Fibroblast of villous mesenchyme (primary cell): ENCODE measurements around the gene LTK. TPM values are rescaled to one million over a fixed set of nuclear protein-coding genes. Genes with fewer than 3 reads are reported as not detected.

ENCODE experiments used
- DNase-seq: peaks from one replicate; pipeline ENCODE4 v3.0.0-alpha.2; 2010; ENCODE audit warnings: low read depth
- H3K4me3 ChIP-seq: 2 replicates; pipeline ENCODE4 v1.5.1; 2011; ENCODE audit warnings: low read depth, mild to moderate bottlenecking, low read length
- CTCF ChIP-seq: IDR thresholded peaks from 2 replicates; pipeline ENCODE4 v1.5.1; 2012; ENCODE audit warnings: low read depth, mild to moderate bottlenecking, low read length; ENCODE audit not compliant: insufficient read depth
- total RNA-seq: library from RNA; depleted of rRNA; stranded (reverse); fragments of >200 nt; gene quantifications from 2 replicates; pipeline ENCODE4 v1.2.3, GENCODE V29; 2012

LTK gene
- total RNA-seq, 1 donor, result 0.86 TPM

GRCh38 chr15:41558400-41559238 is 45.0 kb upstream of the LTK start, which contains the start of gene TYRO3:
TSS of gene TYRO3 (plus strand) at chr15:41559212. CDS start at chr15:41559258, 46 bp downstream.
- TF ChIP-seq CTCF, result no peak
- peak; percentile 53 for DNase-seq
- peak within 1 kb of the TSS; percentile 70 for H3K4me3 ChIP-seq

- peak overlapping the region; percentile 70 for H3K4me3 ChIP-seq
- peak; percentile 98 for TF ChIP-seq CTCF
- DNase-seq, result peak; percentile 87
Observed at GRCh38 chr15:41557673-41558399, 44.2 kb upstream of the LTK start.

GRCh38 chr15:41556677-41557076 is 43.0 kb upstream of the LTK start:
- no peak for TF ChIP-seq CTCF
- no peak overlapping the region for H3K4me3 ChIP-seq
- DNase-seq, result no peak

GRCh38 chr15:41554915-41555314 is 41.3 kb upstream of the LTK start:
- H3K4me3 ChIP-seq, result no peak overlapping the region
- TF ChIP-seq CTCF, result no peak
- DNase-seq, result no peak

- DNase-seq, result no peak
- TF ChIP-seq CTCF, result no peak
- no peak overlapping the region for H3K4me3 ChIP-seq
Observed at GRCh38 chr15:41554343-41554742, 40.7 kb upstream of the LTK start.

- H3K4me3 ChIP-seq, result no peak overlapping the region
- no peak for DNase-seq
- TF ChIP-seq CTCF, result no peak
Observed at GRCh38 chr15:41553731-41554130, 40.1 kb upstream of the LTK start.
